SK-N-DZ (cell line): Measurements from ENCODE around the gene NFASC.

Source experiments
- DNase-seq: peaks from one replicate; pipeline ENCODE4 v3.0.0-alpha.2; 2015; ENCODE audit warnings: low spot score

The NFASC gene

GRCh38 chr1:204858363-204858821 lies 12.3 kb upstream of the NFASC start:
- peak; percentile 60 for DNase-seq

- peak; percentile 48 for DNase-seq
Observed at GRCh38 chr1:204859861-204860267, 10.8 kb upstream of the NFASC start.

- no peak for DNase-seq
Observed at GRCh38 chr1:204863024-204863423, 7.6 kb upstream of the NFASC start.

- no peak for DNase-seq
Observed at GRCh38 chr1:204863730-204864129, 6.9 kb upstream of the NFASC start.

GRCh38 chr1:204866051-204866596 lies 4.5 kb upstream of the NFASC start:
- DNase-seq, result no peak

GRCh38 chr1:204867203-204867602 lies 3.5 kb upstream of the NFASC start:
- DNase-seq, result no peak

GRCh38 chr1:204867666-204868339 lies 2.9 kb upstream of the NFASC start:
- DNase-seq, result no peak

- DNase-seq, result no peak
Observed at GRCh38 chr1:204868340-204868700, 2.3 kb upstream of the NFASC start.

- DNase-seq, result no peak
Observed at GRCh38 chr1:204869097-204869496, 1.6 kb upstream of the NFASC start.

GRCh38 chr1:204871405-204872037 lies 859 bp downstream of the NFASC start:
- no peak for DNase-seq

- DNase-seq, result no peak
Observed at GRCh38 chr1:204872262-204872881, 1.7 kb downstream of the NFASC start.

- DNase-seq, result no peak
Observed at GRCh38 chr1:204873176-204873575, 2.5 kb downstream of the NFASC start.

GRCh38 chr1:204873714-204874113 lies 3.1 kb downstream of the NFASC start:
- no peak for DNase-seq

GRCh38 chr1:204874274-204874673 lies 3.6 kb downstream of the NFASC start:
- DNase-seq, result no peak

- DNase-seq, result no peak
Observed at GRCh38 chr1:204875255-204875654, 4.6 kb downstream of the NFASC start.

- DNase-seq, result no peak
Observed at GRCh38 chr1:204878621-204879234, 8.1 kb downstream of the NFASC start.

GRCh38 chr1:204879351-204879750 lies 8.7 kb downstream of the NFASC start:
- no peak for DNase-seq

GRCh38 chr1:204880906-204881305 lies 10.2 kb downstream of the NFASC start:
- no peak for DNase-seq

GRCh38 chr1:204882479-204882878 lies 11.8 kb downstream of the NFASC start:
- DNase-seq, result no peak

- no peak for DNase-seq
Observed at GRCh38 chr1:204883405-204883804, 12.7 kb downstream of the NFASC start.

- DNase-seq, result no peak
Observed at GRCh38 chr1:204885288-204885711, 14.6 kb downstream of the NFASC start.

GRCh38 chr1:204885790-204886189 lies 15.1 kb downstream of the NFASC start:
- DNase-seq, result no peak
